ENCODE measurements around the gene SCFD1. TPM values are rescaled to one million over a fixed set of nuclear protein-coding genes. Genes with fewer than 3 reads are reported as not detected.
"Not testable (repeated sequence)": the region's sequence is repeated elsewhere in the genome, so short reads cannot be mapped to it uniquely, and the experiment has no call there.

Gene SCFD1
- total and polyA plus RNA-seq, 10 donors = 45.7 to 105 (median 74.4) TPM

DNA sequence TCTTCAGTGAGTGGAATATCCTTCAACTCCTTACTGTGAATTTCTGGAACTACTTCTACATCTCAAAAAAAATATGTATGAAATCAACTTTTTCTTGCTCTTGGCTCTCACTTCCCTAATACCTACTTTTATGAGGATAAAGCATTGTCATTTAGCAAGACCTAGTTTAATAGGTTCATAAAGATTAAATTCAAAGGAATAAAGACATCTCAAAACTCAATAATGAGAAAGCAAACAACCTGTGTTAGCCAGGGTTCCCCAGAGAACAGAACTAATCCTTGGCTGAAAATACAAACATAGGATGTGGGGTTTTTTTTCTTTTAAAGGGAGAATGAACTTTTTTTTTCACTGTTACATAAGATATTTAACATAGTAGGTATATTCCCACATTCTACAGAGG lies 57.9 kb downstream of the SCFD1 start:
- peaks cover 3 to 92% (median 31%) of the 10 kb centered on the region in 6 donors for H3K36me3 ChIP-seq
- no peaks in the 10 kb centered on the region for H3K9me3 ChIP-seq
- TF ChIP-seq, protein P1, sequence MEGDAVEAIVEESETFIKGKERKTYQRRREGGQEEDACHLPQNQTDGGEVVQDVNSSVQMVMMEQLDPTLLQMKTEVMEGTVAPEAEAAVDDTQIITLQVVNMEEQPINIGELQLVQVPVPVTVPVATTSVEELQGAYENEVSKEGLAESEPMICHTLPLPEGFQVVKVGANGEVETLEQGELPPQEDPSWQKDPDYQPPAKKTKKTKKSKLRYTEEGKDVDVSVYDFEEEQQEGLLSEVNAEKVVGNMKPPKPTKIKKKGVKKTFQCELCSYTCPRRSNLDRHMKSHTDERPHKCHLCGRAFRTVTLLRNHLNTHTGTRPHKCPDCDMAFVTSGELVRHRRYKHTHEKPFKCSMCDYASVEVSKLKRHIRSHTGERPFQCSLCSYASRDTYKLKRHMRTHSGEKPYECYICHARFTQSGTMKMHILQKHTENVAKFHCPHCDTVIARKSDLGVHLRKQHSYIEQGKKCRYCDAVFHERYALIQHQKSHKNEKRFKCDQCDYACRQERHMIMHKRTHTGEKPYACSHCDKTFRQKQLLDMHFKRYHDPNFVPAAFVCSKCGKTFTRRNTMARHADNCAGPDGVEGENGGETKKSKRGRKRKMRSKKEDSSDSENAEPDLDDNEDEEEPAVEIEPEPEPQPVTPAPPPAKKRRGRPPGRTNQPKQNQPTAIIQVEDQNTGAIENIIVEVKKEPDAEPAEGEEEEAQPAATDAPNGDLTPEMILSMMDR (IDR thresholded peaks at IDR 0.05 in 8 of 11, conservative IDR thresholded peaks at IDR 0.05 in 3 of 11) = no peak
- TF ChIP-seq POLR2A (IDR thresholded peaks at IDR 0.05) = no peak
- TF ChIP-seq POLR2AphosphoS5 (IDR thresholded peaks at IDR 0.05) = no peak
- H3K27ac ChIP-seq = no peak overlapping the region
- H3K27me3 ChIP-seq (replicated peaks in 1 of 7) = no peaks in the 10 kb centered on the region
- H3K4me1 ChIP-seq = no peaks in the 10 kb centered on the region
- DNase-seq = no peak
- intact Hi-C loops (cut with DNase I; ENCODE audit: low total_unique reads) = no loop called here
- H3K4me3 ChIP-seq = no peak overlapping the region

DNA sequence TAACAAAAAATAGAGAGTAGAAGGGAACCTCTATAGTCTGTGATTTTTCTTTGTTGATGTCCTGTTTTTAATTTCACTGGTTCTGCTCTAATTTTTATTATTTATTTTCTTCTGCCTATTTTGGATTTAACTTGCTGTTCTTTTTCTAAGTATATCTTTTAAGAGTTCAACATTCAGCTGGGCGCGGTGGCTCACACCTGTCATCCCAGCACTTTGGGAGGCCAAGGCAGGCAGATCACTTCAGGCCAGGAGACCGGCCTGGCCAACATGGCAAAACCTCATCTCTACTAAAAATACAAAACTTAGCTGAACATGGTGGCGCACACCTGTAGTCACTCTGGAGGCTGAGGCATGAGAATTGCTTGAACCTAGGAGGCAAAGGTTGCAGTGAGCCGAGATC lies 58.7 kb downstream of the SCFD1 start:
- H3K9me3 ChIP-seq; H3K27ac ChIP-seq; intact Hi-C loops (cut with DNase I; ENCODE audit: low total_unique reads); H3K27me3 ChIP-seq (replicated peaks in 1 of 7); H3K4me3 ChIP-seq; H3K4me1 ChIP-seq: not testable (repeated sequence)
- H3K36me3 ChIP-seq = peaks cover 3 to 85% (median 25%) of the 10 kb centered on the region in 6 donors
- 94 to 99% (median 98%) methylated on average over 5 of the region's 5 CpGs for WGBS, 5 donors
- peak; percentile 30 for DNase-seq

DNA sequence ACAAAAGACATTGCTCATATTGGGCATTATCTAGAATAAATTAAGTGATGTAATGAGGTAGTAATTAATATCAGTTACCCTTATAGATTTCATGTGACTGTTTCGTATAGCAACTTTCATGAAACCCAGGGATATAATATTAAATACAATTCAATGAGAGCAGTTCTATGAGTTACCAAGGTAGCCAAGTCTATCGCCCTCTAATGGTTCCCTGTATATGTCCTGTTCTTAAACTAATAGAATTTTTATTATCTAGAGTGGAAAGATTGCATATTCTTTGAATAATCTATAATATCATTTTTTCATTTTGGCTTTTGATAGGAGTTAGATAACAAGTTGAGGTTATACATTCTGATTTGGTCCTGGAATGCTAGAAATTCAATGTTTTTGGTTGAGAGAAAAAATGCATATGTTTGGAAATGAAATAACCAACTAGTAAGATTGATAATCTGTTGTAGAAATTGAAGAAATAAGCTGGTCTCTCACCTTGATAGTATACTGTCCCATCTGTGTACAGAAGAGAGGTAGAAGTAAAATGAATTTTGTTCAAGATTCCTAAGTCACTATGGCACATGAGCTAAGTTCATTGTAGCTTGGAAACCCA lies 59.7 kb downstream of the SCFD1 start:
- TF ChIP-seq, protein P1 (IDR thresholded peaks at IDR 0.05 in 8 of 11, conservative IDR thresholded peaks at IDR 0.05 in 3 of 11) = peak in 2 of 11 experiments; percentile 27 to 28
- TF ChIP-seq POLR2AphosphoS5 (IDR thresholded peaks at IDR 0.05) = no peak

DNA sequence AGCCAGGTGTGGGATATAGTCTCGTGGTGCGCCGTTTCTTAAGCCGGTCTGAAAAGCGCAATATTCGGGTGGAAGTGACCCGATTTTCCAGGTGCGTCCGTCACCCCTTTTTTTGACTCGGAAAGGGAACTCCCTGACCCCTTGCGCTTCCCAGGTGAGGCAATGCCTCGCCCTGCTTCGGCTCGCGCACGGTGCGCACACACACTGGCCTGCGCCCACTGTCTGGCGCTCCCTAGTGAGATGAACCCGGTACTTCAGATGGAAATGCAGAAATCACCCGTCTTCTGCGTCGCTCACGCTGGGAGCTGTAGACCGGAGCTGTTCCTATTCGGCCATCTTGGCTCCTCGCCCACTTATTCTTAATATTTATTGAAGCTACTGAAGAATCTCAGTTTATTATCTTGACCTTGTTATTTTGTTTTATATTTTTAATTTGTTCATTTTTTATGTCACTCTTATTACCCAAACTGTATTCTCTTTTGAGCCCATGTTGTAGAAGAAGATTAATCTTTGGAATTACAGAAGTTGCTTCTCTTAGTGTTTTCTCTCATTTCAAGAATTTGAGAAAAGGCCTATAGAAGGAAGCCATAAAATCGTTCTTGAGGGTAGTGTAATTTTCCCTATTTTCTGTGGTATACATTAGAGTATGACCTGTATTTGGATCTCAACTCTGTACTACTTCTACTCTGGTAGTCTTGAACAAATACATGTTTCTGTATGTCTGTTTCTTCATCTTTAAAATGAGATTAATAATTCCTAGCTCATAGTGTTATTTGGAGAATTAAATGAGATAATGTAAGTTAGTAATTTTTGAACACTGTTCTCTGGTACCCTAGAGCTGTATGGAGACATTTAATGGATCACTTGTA lies 68.6 kb downstream of the SCFD1 start:
- H3K27me3 ChIP-seq (replicated peaks in 1 of 7); intact Hi-C loops (cut with DNase I; ENCODE audit: low total_unique reads); H3K9me3 ChIP-seq: not testable (repeated sequence)
- DNase-seq = peak; percentile 44
- Histone ChIP-seq H3K4me3 (peak overlapping the region in 5 of 8 donors; percentile 0 to 64 (median 26)), H3K36me3 (peaks cover 0 to 20% (median 4%) of the 10 kb centered on the region in 6 donors), H3K4me1 (peaks cover 0 to 10% (median 4%) of the 10 kb centered on the region in 6 donors), H3K27ac (peak overlapping the region in 6 of 8 donors; percentile 56 to 86 (median 71))
- TF ChIP-seq, protein P1 (IDR thresholded peaks at IDR 0.05 in 8 of 11, conservative IDR thresholded peaks at IDR 0.05 in 3 of 11) = peak in 8 of 11 experiments; percentile 7 to 67 (median 34)
- TF ChIP-seq POLR2AphosphoS5 (IDR thresholded peaks at IDR 0.05) = peak; percentile 52 to 62 (median 60)
- 51 to 72% (median 65%) methylated on average over 12 to 24 of the region's 28 CpGs for WGBS, 5 donors

More for the DNA sequence above, 59.7 kb downstream of the SCFD1 start:
- intact Hi-C loops (cut with DNase I; ENCODE audit: low total_unique reads) = no loop called here
- Histone ChIP-seq H3K4me3 (no peak overlapping the region), H3K27ac (no peak overlapping the region), H3K36me3 (peaks cover 3 to 74% (median 16%) of the 10 kb centered on the region in 6 donors), H3K9me3 (no peaks in the 10 kb centered on the region), H3K4me1 (no peaks in the 10 kb centered on the region), H3K27me3 (replicated peaks in 1 of 7) (no peaks in the 10 kb centered on the region)
- WGBS, 5 donors = 84 to 94% (median 89%) methylated on average over 2 of the region's 2 CpGs
- no peak for DNase-seq

Measured in spleen (tissue), 11 donors.